ENCODE results near the gene CASP5.

DNA sequence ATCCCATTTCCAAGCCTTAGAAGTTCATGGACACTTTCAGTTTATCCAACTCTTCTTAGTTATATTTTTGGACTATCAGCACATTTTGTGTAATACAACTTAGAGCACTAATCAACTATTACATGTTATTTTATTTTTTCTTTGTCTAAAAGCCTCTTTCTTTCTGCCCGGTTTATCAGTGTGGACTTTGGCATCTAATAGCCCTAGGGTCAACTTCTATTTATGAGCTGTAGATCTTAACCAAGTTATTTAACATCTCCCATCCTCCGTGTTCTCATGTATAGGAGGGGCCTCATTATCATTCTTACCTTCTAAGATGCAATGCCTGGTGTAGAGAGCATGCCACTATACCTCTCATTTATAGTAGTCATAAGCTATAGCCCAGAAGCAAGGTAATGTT is 17.7 kb upstream of the CASP5 start:
- TF ChIP-seq, protein P1, sequence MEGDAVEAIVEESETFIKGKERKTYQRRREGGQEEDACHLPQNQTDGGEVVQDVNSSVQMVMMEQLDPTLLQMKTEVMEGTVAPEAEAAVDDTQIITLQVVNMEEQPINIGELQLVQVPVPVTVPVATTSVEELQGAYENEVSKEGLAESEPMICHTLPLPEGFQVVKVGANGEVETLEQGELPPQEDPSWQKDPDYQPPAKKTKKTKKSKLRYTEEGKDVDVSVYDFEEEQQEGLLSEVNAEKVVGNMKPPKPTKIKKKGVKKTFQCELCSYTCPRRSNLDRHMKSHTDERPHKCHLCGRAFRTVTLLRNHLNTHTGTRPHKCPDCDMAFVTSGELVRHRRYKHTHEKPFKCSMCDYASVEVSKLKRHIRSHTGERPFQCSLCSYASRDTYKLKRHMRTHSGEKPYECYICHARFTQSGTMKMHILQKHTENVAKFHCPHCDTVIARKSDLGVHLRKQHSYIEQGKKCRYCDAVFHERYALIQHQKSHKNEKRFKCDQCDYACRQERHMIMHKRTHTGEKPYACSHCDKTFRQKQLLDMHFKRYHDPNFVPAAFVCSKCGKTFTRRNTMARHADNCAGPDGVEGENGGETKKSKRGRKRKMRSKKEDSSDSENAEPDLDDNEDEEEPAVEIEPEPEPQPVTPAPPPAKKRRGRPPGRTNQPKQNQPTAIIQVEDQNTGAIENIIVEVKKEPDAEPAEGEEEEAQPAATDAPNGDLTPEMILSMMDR (IDR thresholded peaks at IDR 0.05): no peak
- TF ChIP-seq POLR2A (IDR thresholded peaks at IDR 0.05): no peak
- TF ChIP-seq EP300 (IDR thresholded peaks at IDR 0.05): no peak
